ENCODE measurements around the gene ATXN2. TPM values are rescaled to one million over a fixed set of nuclear protein-coding genes. Genes with fewer than 3 reads are reported as not detected.

The ATXN2 gene
- total RNA-seq, 1 experiment from 2014 or later: 56.3 TPM

- ChIA-PET CTCF (interaction anchor here (0.6 to 1.3 kb wide), 4 partner anchors 17 to 1570 kb away, joined by 3 read pairs; no protein-coding TSS in a partner anchor), POLR2A (interaction anchor here (0.5 kb wide), 1 partner anchor 28 kb away, joined by 7 read pairs; no protein-coding TSS in a partner anchor)
- H3K27me3 Mint-ChIP-seq (ENCODE audit: low read depth): no peaks in the 10 kb centered on the region
- DNase-seq (ENCODE audit: low spot score) (no peak), ATAC-seq (no peak)
- no peak for TF ChIP-seq GTF2I (CRISPR knock-in tag; conservative IDR thresholded peaks at IDR 0.05)
- TF ChIP-seq FOXP1 (CRISPR knock-in tag; IDR thresholded peaks at IDR 0.05; ENCODE audit: borderline replicate concordance): no peak
- no peak for TF ChIP-seq ZNF423 (CRISPR knock-in tag; IDR thresholded peaks at IDR 0.05)
- TF ChIP-seq ZBTB21 (CRISPR knock-in tag; IDR thresholded peaks at IDR 0.05; ENCODE audit: borderline replicate concordance): no peak
- no peaks in the 10 kb centered on the region for H3K9me3 Mint-ChIP-seq
- H3K4me3 Mint-ChIP-seq: no peak overlapping the region
- H3K27ac Mint-ChIP-seq: peak overlapping the region; percentile 53
- H3K36me3 Mint-ChIP-seq: peaks cover 50% of the 10 kb centered on the region
- H3K4me1 Mint-ChIP-seq: no peaks in the 10 kb centered on the region
These were observed 144.2 kb downstream of the ATXN2 start for GRCh38 chr12:111454716-111455447.

- TF ChIP-seq IRF1 (CRISPR knock-in tag; IDR thresholded peaks at IDR 0.05): no peak
- no peak for TF ChIP-seq ZNF219 (CRISPR knock-in tag; IDR thresholded peaks at IDR 0.05; ENCODE audit: borderline replicate concordance)
- no peak for TF ChIP-seq NR1H2 (CRISPR knock-in tag; IDR thresholded peaks at IDR 0.05)
- TF ChIP-seq TEAD4 (CRISPR knock-in tag; IDR thresholded peaks at IDR 0.05): no peak
- TF ChIP-seq ZSCAN18 (CRISPR knock-in tag; IDR thresholded peaks at IDR 0.05): no peak
- TF ChIP-seq, protein P1, sequence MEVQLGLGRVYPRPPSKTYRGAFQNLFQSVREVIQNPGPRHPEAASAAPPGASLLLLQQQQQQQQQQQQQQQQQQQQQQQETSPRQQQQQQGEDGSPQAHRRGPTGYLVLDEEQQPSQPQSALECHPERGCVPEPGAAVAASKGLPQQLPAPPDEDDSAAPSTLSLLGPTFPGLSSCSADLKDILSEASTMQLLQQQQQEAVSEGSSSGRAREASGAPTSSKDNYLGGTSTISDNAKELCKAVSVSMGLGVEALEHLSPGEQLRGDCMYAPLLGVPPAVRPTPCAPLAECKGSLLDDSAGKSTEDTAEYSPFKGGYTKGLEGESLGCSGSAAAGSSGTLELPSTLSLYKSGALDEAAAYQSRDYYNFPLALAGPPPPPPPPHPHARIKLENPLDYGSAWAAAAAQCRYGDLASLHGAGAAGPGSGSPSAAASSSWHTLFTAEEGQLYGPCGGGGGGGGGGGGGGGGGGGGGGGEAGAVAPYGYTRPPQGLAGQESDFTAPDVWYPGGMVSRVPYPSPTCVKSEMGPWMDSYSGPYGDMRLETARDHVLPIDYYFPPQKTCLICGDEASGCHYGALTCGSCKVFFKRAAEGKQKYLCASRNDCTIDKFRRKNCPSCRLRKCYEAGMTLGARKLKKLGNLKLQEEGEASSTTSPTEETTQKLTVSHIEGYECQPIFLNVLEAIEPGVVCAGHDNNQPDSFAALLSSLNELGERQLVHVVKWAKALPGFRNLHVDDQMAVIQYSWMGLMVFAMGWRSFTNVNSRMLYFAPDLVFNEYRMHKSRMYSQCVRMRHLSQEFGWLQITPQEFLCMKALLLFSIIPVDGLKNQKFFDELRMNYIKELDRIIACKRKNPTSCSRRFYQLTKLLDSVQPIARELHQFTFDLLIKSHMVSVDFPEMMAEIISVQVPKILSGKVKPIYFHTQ (CRISPR knock-in tag; IDR thresholded peaks at IDR 0.05): no peak
- TF ChIP-seq, protein P2, sequence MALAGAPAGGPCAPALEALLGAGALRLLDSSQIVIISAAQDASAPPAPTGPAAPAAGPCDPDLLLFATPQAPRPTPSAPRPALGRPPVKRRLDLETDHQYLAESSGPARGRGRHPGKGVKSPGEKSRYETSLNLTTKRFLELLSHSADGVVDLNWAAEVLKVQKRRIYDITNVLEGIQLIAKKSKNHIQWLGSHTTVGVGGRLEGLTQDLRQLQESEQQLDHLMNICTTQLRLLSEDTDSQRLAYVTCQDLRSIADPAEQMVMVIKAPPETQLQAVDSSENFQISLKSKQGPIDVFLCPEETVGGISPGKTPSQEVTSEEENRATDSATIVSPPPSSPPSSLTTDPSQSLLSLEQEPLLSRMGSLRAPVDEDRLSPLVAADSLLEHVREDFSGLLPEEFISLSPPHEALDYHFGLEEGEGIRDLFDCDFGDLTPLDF (CRISPR knock-in tag; IDR thresholded peaks at IDR 0.05): no peak
- TF ChIP-seq, protein P3, sequence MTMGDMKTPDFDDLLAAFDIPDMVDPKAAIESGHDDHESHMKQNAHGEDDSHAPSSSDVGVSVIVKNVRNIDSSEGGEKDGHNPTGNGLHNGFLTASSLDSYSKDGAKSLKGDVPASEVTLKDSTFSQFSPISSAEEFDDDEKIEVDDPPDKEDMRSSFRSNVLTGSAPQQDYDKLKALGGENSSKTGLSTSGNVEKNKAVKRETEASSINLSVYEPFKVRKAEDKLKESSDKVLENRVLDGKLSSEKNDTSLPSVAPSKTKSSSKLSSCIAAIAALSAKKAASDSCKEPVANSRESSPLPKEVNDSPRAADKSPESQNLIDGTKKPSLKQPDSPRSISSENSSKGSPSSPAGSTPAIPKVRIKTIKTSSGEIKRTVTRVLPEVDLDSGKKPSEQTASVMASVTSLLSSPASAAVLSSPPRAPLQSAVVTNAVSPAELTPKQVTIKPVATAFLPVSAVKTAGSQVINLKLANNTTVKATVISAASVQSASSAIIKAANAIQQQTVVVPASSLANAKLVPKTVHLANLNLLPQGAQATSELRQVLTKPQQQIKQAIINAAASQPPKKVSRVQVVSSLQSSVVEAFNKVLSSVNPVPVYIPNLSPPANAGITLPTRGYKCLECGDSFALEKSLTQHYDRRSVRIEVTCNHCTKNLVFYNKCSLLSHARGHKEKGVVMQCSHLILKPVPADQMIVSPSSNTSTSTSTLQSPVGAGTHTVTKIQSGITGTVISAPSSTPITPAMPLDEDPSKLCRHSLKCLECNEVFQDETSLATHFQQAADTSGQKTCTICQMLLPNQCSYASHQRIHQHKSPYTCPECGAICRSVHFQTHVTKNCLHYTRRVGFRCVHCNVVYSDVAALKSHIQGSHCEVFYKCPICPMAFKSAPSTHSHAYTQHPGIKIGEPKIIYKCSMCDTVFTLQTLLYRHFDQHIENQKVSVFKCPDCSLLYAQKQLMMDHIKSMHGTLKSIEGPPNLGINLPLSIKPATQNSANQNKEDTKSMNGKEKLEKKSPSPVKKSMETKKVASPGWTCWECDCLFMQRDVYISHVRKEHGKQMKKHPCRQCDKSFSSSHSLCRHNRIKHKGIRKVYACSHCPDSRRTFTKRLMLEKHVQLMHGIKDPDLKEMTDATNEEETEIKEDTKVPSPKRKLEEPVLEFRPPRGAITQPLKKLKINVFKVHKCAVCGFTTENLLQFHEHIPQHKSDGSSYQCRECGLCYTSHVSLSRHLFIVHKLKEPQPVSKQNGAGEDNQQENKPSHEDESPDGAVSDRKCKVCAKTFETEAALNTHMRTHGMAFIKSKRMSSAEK (CRISPR knock-in tag; IDR thresholded peaks at IDR 0.05; ENCODE audit: borderline replicate concordance): no peak
- TF ChIP-seq SMAD3 (CRISPR knock-in tag; IDR thresholded peaks at IDR 0.05; ENCODE audit: borderline replicate concordance): no peak
- TF ChIP-seq CDX4 (CRISPR knock-in tag; IDR thresholded peaks at IDR 0.05; ENCODE audit: borderline replicate concordance): no peak
- no peak for TF ChIP-seq JAZF1 (CRISPR knock-in tag; IDR thresholded peaks at IDR 0.05)
- DNase-seq (ENCODE audit: low spot score): no peak
- H3K27ac Mint-ChIP-seq: peak overlapping the region; percentile 53
- ATAC-seq: no peak
- peaks cover 50% of the 10 kb centered on the region for H3K36me3 Mint-ChIP-seq
- H3K27me3 Mint-ChIP-seq (ENCODE audit: low read depth): no peaks in the 10 kb centered on the region
- no peak overlapping the region for H3K4me3 Mint-ChIP-seq
- CTCF ChIA-PET: interaction anchor here (0.6 to 1.3 kb wide), 2 partner anchors 18 to 1569 kb away, joined by 3 read pairs; no protein-coding TSS in a partner anchor
- no peaks in the 10 kb centered on the region for H3K9me3 Mint-ChIP-seq
- POLR2A ChIA-PET: interaction anchor here (0.5 kb wide), 1 partner anchor 28 kb away, joined by 7 read pairs; no protein-coding TSS in a partner anchor
- H3K4me1 Mint-ChIP-seq: no peaks in the 10 kb centered on the region
These were observed 144.8 kb downstream of the ATXN2 start for GRCh38 chr12:111454311-111454710.

Measured in WTC11 (cell line).